Activated naive CD8-positive, alpha-beta T cell treated with anti-CD3 and anti-CD28 coated beads for 36 hours (primary cell): ENCODE results near the gene PIGX. TPM values are rescaled to one million over a fixed set of nuclear protein-coding genes. Genes with fewer than 3 reads are reported as not detected.
"Not testable (repeated sequence)": the region's sequence is repeated elsewhere in the genome, so short reads cannot be mapped to it uniquely, and the experiment has no call there.

Experiments
- DNase-seq: peaks from one replicate; pipeline ENCODE4 v3.0.0; 2021
- H3K27ac Mint-ChIP-seq: one replicate; pipeline ENCODE4 v1.8.0; 2022; ENCODE audit warnings: mild to moderate bottlenecking, moderate library complexity, mixed read lengths
- H3K27me3 Mint-ChIP-seq: one replicate; pipeline ENCODE4 v1.8.0; 2022; ENCODE audit warnings: mild to moderate bottlenecking, mixed read lengths
- H3K36me3 Mint-ChIP-seq: one replicate; pipeline ENCODE4 v1.8.0; 2021; ENCODE audit warnings: mild to moderate bottlenecking, mixed read lengths
- H3K4me1 Mint-ChIP-seq: one replicate; pipeline ENCODE4 v1.8.0; 2021; ENCODE audit warnings: mixed read lengths
- H3K4me3 Mint-ChIP-seq: one replicate; pipeline ENCODE4 v1.8.0; 2022; ENCODE audit warnings: mild to moderate bottlenecking, moderate library complexity, mixed read lengths
- H3K9me3 Mint-ChIP-seq: one replicate; pipeline ENCODE4 v1.8.0; 2022; ENCODE audit warnings: mixed read lengths
- total RNA-seq, 2 experiments: library from RNA; stranded (reverse); gene quantifications; one replicate each; pipeline ENCODE4 v1.2.3, GENCODE V29; 2021

PIGX gene
- total RNA-seq, 2 experiments from 2014 or later, result 41.4 to 44.3 TPM

DNA sequence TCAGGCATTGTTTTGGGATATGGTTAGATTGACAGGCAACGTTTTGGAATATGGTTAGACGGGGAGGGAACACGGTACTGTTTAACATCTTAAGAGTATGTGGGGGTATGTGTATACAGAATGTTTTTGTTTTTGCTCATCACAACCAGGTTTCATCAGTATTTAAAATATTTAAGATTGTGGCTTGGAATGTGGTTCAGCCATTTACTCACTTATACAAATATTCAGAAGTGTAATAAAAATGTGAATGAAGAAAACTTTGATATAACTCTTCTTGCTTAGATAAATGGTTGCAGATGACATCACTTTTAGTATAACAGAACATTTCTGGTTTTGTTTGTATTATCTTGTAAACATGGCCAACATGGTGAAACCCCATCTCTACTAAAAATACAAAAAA is 23.6 kb downstream of the PIGX start:
- no peak overlapping the region for H3K4me3 Mint-ChIP-seq
- no peak for DNase-seq

DNA sequence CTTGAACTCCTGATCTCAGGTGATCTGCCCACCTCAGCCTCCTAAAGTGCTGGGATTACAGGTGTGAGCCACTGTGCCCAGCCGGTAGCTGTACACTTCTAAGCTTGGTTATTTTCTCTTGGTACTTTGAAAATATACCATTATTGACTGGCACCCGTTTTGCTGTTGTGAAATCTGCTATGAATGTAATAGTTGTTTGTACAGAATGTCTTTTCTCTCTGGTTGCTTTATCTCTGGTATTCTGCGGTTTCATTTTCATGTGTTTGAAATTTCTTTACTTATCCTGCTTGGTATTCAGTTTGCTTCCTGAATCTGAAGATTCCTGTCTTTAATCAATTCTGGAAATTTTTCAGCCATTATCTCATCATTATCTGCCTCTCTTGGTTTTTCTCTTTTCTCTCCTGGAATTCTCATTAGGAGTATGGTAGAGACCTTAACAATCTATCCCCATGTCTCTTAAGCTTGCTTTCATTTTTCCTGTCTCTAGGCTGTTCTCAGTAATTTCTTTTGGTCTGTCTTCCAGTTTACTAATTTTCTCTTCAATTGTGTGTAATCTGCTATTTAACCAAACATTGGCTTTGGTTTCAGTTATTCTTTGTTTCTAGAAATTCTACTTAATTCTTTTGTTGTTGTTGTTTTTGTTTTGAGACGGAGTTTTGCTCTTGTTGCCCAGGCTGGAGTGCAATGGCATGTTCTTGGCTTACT is 24.6 kb downstream of the PIGX start:
- H3K36me3 Mint-ChIP-seq, result peaks cover 26% of the 10 kb centered on the region
- H3K27ac Mint-ChIP-seq, result no peak overlapping the region
- H3K4me3 Mint-ChIP-seq, result no peak overlapping the region
- peaks cover 4% of the 10 kb centered on the region for H3K9me3 Mint-ChIP-seq
- DNase-seq, result no peak
- peaks cover 12% of the 10 kb centered on the region for H3K4me1 Mint-ChIP-seq
- H3K27me3 Mint-ChIP-seq, result peaks cover 3% of the 10 kb centered on the region

More for the DNA sequence above, 23.6 kb downstream of the PIGX start:
- Mint-ChIP-seq H3K27ac (peak overlapping the region; percentile 31), H3K27me3 (peaks cover 3% of the 10 kb centered on the region), H3K36me3 (peaks cover 20% of the 10 kb centered on the region), H3K9me3 (peaks cover 4% of the 10 kb centered on the region), H3K4me1 (peaks cover 6% of the 10 kb centered on the region)

DNA sequence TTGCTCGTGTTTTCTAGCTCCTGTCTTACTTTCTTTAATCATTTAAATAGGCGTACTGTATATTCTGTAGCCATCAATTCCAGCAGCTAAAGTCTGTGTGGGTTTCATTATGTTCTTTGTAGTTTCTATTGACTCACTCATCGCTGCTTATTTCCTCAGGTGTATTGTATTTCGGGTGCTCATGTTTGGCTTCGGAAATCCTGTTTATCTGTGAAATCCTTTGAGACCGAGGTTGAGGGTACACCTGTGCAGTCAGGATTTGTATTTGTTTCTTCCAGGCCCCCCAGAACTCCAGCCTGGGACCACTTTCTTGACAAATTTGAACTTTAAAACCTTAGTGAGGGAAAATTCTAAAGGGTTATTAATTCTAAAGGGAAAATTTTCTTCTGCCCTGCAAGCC is 25.5 kb downstream of the PIGX start:
- peaks cover 13% of the 10 kb centered on the region for H3K4me1 Mint-ChIP-seq
- H3K9me3 Mint-ChIP-seq, result peaks cover 4% of the 10 kb centered on the region
- H3K4me3 Mint-ChIP-seq, result no peak overlapping the region
- peaks cover 25% of the 10 kb centered on the region for H3K36me3 Mint-ChIP-seq
- H3K27ac Mint-ChIP-seq, result no peak overlapping the region
- no peak for DNase-seq
- H3K27me3 Mint-ChIP-seq, result peaks cover 3% of the 10 kb centered on the region

DNA sequence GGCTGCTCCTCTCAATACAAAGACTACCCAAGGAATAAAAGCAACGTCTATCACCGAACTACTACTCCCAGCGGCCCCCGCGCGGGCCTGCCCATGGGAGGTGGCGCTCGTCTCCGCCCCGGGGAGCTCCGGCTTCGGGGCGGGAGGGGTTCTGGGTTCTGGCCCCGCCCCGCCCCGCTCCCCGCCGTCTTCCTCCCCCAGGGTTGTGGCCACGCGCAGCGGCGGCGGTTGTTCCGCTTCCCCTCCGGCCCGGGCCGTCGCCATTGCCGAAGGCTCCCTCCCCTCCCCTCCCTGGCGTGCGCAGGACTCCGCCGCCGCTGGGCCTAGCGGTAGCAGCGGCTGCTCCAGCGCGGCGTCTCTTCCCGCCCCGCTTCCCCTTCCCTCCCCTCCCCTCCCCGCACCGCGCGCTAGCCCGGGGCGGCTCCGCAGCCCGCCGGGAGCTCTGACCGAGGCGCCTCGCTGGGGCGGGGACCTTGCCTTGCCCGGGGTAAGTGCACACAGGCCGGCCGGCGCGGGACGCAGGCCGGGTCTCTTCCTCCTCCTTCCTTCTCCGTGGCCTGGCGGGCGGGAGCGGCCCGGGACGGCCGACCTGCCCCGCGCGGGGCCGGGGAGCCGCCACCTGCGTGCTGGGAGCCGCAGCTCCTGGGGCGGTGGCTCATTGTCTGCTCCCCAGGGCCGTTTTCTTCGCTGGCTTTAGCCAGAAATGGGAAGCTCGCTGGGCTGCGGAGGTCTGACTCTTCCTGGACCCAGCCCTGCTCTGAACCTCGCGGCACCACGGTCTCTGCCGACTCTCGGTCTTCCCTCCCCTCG is 27.7 kb downstream of the PIGX start, which contains the start of gene PAK2:
PAK2 (plus strand) TSS at position 187 of the 810 bp plus-strand sequence. CDS start 42,790 bp downstream, outside the sequence.
- Mint-ChIP-seq H3K4me3 (peak within 1 kb of the TSS; percentile 100), H3K4me1 (peaks cover 22% of the 10 kb centered on the region), H3K9me3 (peaks cover 4% of the 10 kb centered on the region), H3K27me3 (peaks cover 3% of the 10 kb centered on the region), H3K27ac (peak within 1 kb of the TSS; percentile 100), H3K36me3 (peaks cover 25% of the 10 kb centered on the region)
- peak; percentile 90 for DNase-seq

DNA sequence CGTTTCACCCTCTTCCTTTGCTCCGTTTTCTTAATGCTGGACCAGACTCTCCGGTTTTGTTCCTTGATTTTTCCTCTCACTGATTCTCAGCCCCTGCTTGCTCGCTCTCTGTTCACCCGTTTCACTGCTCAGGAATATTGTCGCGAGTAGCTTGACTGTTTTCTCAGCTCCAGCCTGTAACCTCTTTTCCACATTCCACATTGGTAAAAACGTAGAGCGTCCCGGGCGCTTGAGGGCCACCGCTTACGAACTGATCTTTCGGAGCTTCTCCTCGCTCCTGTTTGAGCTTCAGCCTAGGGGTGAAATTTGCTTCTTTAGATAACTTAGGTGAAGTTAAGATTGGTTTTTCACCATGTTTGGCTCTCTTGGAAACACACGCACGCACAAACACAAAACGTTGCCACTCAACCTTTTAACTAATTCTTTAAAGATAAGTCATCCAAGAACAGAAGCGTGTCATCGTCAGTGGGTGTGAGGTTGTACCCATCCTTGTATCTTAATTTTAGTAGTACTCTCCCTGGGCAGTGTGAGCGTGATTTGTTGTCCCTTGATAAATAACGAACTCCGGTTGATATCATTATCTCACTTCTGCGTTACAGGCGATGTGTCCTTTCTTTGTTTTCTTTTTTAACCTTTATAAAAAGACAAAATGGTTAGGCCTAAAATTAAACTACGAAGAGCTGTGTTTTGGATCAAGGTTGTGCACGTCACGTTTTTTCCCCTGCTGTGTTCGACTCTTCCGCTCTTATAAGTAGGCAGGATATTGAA is 28.5 kb downstream of the PIGX start:
- H3K4me1 Mint-ChIP-seq, result peaks cover 24% of the 10 kb centered on the region

DNA sequence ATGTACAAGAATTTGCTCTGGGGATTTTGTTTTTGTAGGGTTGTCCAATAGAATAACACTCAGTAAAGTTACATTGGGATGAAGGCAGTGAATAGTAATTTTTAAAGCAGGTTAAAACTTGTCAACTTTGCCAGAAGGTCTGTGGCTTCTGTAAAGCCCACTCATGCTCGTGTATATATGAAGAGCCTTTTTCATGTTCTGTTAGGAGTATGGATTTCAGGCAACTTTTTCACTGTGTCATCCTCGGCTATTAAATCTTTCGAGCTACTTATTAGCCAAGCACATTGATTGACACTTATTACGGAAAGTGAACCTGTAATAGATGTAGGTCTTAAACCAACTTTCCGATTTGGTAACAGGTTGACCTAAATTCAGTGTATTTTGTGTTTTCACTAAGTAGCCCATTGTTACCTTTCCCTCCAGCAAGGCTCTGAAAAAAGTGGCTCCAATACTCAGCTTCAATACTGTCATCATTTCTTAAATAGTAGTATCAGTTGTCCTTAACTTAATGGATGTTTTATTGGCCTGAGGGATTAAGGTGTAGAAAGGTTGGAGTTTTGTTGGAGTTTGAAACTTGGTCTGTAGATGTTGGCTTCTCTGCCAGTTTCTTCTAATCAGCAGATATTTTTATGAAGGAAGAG is 29.2 kb downstream of the PIGX start:
- Mint-ChIP-seq H3K4me1 (peaks cover 24% of the 10 kb centered on the region), H3K27ac (peak overlapping the region; percentile 100), H3K4me3 (peak overlapping the region; percentile 100), H3K27me3 (peaks cover 3% of the 10 kb centered on the region), H3K9me3 (peaks cover 4% of the 10 kb centered on the region), H3K36me3 (peaks cover 29% of the 10 kb centered on the region)
- DNase-seq, result no peak

More for the DNA sequence above, 28.5 kb downstream of the PIGX start:
- DNase-seq, result peak; percentile 22
- H3K4me3 Mint-ChIP-seq, result peak overlapping the region; percentile 100
- peaks cover 4% of the 10 kb centered on the region for H3K9me3 Mint-ChIP-seq
- peaks cover 24% of the 10 kb centered on the region for H3K36me3 Mint-ChIP-seq
- H3K27me3 Mint-ChIP-seq, result peaks cover 3% of the 10 kb centered on the region
- H3K27ac Mint-ChIP-seq, result peak overlapping the region; percentile 100

DNA sequence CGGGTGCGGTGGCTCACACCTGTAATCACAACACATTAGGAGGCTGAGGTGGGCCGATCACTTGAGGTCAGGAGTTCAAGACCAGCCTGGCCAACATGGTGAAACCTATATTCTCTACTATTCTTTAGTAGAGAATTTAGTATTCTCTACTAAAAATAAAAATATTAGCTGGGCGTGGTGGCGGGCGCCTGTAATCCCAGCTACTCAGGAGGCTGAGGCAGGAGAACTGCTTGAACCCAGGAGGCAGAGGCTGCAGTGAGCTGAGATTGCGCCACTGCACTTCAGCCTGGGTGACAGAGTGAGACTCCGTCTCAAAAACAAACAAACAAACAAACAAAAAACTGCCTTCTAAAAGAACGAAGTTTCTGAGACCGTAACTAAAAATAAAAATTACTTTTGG is 31.4 kb downstream of the PIGX start:
- H3K9me3 Mint-ChIP-seq, H3K27me3 Mint-ChIP-seq, H3K4me3 Mint-ChIP-seq, DNase-seq, H3K27ac Mint-ChIP-seq: not testable (repeated sequence)
- peaks cover 32% of the 10 kb centered on the region for H3K4me1 Mint-ChIP-seq
- peaks cover 32% of the 10 kb centered on the region for H3K36me3 Mint-ChIP-seq

DNA sequence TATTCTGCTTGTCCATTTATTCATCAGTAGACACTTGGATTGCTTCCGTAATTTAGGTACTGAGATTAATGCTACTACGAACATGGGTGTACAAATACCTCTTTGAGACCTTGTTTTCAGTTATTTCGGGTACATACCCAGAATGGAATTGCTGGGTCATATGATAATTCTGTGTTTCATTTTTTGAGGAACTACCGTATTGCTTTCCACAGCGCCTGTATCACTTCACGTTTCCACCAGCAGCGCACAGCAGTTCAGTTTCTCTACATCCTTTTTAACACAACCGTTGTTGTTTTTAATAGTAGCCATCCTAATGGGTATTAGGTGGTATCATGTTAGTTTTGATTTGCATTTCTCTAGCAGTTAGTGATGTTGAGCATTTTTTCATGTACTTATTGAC is 36.9 kb downstream of the PIGX start:
- Mint-ChIP-seq H3K27me3 (no peaks in the 10 kb centered on the region), H3K27ac (no peak overlapping the region), H3K4me1 (peaks cover 44% of the 10 kb centered on the region), H3K4me3 (no peak overlapping the region), H3K9me3 (peaks cover 10% of the 10 kb centered on the region), H3K36me3 (peaks cover 58% of the 10 kb centered on the region)
- no peak for DNase-seq

DNA sequence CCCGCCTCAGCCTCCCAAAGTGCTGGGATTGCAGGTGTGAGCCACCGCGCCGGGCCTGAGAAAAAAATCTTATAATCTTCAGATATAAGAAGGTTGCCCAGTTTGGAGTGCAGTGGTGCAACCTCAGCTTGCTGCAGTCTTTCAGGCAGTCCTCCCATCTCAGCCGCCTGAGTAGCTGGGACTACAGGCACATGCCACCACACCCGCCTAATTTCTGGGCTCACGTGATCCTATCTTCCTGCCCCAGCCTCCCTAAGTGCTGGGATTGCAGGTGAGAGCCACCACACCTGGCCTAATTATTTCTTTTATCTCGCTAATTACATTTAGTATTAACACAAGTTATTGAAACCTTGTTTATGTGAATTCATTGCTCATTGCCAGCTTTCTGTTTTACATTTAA is 41.0 kb downstream of the PIGX start:
- H3K4me1 Mint-ChIP-seq, result peaks cover 59% of the 10 kb centered on the region

DNA sequence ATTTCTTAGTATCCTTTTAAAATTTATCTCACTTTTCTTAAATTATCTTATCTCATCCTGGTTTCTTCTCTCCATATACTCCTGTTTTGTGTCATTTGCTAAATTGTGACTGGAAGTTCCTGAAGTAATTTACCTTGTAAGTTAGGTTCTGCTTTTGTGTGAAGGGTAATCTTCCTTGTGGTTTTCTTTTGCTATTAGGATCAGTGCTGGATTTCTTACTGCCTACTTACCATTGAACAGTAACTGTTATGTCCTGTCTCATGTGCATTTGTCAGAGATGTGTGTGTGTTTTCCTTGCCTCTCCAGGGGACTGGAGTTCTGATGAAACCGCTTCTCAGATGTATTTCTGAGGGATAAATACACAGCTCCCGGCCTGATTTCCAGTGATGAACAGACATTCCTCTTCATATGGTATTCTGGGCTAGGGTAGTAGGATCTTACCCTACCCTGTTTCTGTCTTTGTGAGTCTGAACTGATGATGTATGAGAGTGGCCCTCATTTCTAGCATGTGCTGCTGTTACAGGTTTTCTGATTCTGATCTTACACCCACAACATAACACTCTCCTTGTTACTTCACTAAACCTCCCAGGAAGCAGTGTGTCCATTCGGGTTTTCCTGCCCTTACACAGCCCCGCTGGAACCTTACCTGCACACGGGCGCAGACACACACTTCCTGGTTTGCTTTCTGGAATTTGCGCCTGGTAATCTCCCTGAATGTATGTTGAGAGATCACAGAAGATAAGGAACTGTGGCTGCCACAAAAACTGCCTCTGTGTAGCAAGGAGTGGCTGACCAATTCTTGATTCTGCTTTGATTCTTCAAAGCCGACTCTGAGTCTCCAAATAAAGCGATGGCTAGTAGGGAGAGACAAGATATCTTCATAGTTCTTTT is 42.2 kb downstream of the PIGX start:
- H3K4me3 Mint-ChIP-seq, result no peak overlapping the region
- no peaks in the 10 kb centered on the region for H3K27me3 Mint-ChIP-seq
- peaks cover 56% of the 10 kb centered on the region for H3K4me1 Mint-ChIP-seq
- peak overlapping the region; percentile 39 for H3K27ac Mint-ChIP-seq
- peaks cover 71% of the 10 kb centered on the region for H3K36me3 Mint-ChIP-seq
- DNase-seq, result no peak
- H3K9me3 Mint-ChIP-seq, result peaks cover 16% of the 10 kb centered on the region

More for the DNA sequence above, 41.0 kb downstream of the PIGX start:
- Mint-ChIP-seq H3K9me3 (peaks cover 19% of the 10 kb centered on the region), H3K27ac (no peak overlapping the region), H3K4me3 (no peak overlapping the region), H3K27me3 (no peaks in the 10 kb centered on the region), H3K36me3 (peaks cover 80% of the 10 kb centered on the region)
- DNase-seq, result no peak

DNA sequence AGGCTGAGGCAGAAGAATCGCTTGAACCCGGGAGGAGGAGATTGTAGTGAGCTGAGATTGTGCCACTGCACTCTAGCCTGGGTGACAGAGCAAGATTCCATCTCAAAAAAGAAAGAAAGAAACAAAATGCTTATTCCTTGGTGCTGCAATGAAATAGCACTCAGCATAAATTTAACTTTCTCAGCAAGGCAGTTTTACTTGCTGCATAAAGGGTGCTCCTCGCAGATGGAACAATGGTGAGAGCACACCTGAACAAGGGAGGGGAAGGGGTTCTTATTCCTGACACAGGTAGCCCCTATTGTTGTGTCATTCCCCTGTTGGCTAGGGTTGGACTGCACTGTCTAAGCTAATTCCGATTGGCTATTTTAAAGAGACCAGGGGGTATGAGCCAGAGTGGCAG is 44.6 kb downstream of the PIGX start:
- DNase-seq, result no peak
- H3K4me3 Mint-ChIP-seq, result no peak overlapping the region
- peak overlapping the region; percentile 30 for H3K27ac Mint-ChIP-seq
- peaks cover 18% of the 10 kb centered on the region for H3K9me3 Mint-ChIP-seq
- peaks cover 52% of the 10 kb centered on the region for H3K4me1 Mint-ChIP-seq
- H3K36me3 Mint-ChIP-seq, result peaks cover 62% of the 10 kb centered on the region
- H3K27me3 Mint-ChIP-seq, result no peaks in the 10 kb centered on the region

DNA sequence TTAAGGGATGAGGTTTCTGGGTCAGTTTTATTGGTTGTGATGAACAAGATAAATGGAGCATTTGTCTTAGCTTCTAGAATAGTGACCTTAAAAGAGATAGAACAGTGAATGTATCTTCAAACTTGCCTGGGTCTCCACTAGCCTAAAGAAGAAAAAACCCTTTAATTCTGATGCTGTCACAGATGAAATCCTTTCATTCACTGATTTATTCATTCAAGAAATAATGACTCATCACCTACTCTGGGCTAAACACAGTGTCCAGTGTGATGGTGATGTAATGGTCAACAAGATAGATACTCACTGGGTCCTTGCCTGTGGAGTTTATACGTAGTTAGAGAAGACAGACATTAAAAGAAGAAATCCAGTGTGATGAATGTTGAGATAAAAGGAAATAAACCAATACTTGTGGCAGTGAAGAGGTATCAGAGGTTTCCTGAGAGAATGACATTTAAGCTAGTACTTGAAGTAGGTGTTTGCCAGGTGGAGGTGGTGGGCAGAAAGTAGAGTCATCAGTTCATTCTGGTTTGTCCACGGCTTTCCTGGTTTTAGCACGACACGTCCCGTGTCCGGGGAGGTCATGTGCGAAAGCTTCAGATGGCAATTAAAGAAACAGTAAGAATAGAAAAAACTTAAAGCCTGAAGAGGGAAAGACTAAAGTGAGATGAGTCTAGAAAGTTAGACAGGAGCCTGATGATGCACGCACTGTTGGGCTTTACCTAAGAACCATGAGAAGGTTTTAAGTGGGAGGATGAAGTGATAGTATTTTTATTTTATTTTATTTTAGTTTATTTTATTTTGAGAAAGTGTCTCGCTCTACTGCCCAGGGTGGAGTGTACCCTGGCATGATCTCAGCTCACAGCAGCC is 45.9 kb downstream of the PIGX start:
- Mint-ChIP-seq H3K27me3 (no peaks in the 10 kb centered on the region), H3K4me1 (peaks cover 52% of the 10 kb centered on the region), H3K27ac (peak overlapping the region; percentile 80), H3K9me3 (peaks cover 18% of the 10 kb centered on the region), H3K4me3 (peak overlapping the region; percentile 15), H3K36me3 (peaks cover 62% of the 10 kb centered on the region)
- DNase-seq, result peak; percentile 13

DNA sequence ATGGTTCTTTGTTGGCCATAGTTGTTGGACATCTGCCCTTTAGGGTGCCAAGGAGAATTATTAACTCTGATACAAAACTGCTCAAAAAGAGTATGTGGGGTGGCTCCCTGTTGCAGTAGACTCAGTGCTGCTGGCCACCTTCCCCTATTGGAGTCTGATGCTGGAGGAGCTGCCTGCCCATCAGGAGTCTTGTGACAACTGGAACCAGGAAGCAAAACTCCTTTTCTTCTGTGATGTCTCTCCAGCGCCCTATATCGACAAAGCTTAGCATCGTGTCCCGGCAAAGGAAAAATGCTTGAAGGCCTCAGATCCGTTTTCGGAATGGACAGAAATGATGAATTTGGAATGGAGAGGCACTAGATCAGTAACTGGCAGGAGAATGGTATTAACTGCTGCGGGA is 51.0 kb downstream of the PIGX start:
- peaks cover 34% of the 10 kb centered on the region for H3K36me3 Mint-ChIP-seq
- H3K4me1 Mint-ChIP-seq, result peaks cover 29% of the 10 kb centered on the region
- no peaks in the 10 kb centered on the region for H3K27me3 Mint-ChIP-seq
- H3K9me3 Mint-ChIP-seq, result peaks cover 4% of the 10 kb centered on the region
- H3K27ac Mint-ChIP-seq, result no peak overlapping the region
- no peak overlapping the region for H3K4me3 Mint-ChIP-seq
- no peak for DNase-seq
